Suppressor macrophage treated with lipopolysaccharide for 1 hour (primary cell): ENCODE measurements around the gene IGF1R.
"Not testable (repeated sequence)": the region's sequence is repeated elsewhere in the genome, so short reads cannot be mapped to it uniquely, and the experiment has no call there.

ENCODE experiments used
- DNase-seq, 3 donors: peaks; one replicate each; pipeline ENCODE4 v3.0.0-alpha.2; 2020 to 2022

IGF1R gene

DNA sequence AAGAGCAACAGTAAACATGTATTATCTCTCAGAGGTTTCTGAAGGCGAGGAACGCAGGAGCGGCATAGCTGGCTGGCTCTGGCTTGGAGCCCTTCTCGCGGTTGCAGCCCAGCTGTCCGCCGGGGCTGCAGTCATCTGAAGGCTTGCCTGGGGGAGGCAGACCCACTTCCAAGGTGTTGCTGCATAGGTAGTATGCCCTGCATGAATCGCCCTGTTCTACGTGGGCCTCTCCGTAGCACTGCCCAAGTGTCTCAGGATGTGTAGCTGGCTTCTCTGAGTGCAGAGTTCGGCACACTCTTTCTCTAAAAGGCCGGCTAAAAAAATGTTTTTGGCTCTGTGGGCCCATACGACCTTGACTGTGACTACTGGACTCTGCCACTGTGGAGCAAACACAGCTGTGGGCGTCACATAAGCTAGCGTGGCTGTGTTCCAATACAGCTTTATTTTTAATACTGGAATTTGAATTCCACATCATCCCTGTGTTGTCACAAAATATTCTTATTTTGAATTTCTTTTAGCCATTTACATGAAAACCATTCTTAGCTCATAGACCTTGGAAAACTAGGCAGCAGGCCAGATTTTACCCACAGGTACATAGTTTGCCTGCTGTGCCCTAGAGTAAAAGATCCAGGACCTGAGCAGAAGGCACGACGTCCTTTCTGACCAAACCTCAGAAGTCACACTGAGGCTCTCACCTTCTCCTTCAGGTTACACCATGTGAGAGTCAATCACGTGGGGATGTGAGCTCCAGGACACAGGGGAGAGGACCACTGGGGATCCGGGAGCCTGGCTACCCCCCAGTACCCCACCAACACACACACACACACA is 303.4 kb downstream of the IGF1R start:
- DNase-seq = no peak

GRCh38 chr15:98952381-98952803 is 304.1 kb downstream of the IGF1R start:
- DNase-seq = no peak

DNA sequence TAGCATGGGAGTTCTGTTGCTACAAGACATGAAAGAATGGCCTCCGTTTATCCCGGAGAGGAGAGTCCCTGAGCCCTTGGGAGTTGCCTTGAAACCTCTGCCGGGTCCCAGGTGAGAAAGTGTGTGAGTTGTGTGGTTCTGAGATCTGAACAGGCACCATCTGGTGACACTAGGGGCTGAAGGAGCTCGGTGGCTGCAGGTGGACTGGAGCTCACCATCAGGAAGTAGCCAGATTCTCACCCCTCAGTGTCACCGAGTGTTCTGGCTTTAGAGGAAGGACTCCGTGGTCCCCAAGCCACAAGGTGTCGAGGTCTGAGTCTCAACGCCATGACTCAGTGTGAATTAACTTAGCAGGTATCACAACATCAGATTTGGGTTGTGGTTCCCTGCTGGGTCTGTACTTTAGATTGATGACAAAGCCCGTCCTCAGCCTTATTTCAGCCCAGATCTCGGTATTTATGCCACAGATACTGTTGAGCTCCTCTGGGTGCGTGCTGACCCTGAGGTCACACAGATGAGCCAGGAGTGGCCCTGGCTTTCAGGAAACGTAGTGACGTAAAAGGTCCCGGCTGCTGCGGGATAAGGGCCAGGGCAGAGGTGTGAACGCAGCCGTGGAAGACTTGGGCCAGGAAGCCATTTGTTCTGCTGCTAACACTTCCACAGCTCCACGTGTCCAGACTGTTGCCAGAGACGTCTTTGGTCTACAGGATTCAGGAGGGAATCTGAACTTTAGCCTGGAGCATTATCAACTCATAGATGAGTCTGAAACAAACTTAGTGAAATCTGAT is 304.9 kb downstream of the IGF1R start:
- DNase-seq = no peak

DNA sequence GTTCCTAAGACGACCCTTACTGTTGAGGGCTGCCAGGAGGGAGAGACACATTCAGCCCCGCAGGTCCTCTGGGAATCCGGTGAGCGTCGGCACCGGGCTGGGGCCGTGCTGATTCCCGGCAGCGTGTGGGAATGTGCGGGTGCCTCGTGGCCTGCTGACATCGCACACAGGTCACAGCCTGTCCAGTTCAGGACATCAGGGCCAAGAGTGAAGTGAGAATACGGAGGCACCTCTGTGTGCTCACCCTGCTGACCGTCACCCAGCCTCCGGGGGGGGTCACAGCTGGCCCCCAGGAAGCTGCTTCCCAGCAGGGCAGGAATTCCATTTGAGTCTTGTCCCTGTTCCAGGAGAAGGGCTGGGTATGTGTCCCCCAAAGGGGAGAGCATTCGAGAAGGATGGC is 305.6 kb downstream of the IGF1R start:
- DNase-seq = no peak

GRCh38 chr15:98954411-98954810 is 306.1 kb downstream of the IGF1R start:
- no peak for DNase-seq

GRCh38 chr15:98955331-98955730 is 307.0 kb downstream of the IGF1R start:
- no peak for DNase-seq

- DNase-seq = no peak
Measured at GRCh38 chr15:98955961-98956723, 307.8 kb downstream of the IGF1R start.

DNA sequence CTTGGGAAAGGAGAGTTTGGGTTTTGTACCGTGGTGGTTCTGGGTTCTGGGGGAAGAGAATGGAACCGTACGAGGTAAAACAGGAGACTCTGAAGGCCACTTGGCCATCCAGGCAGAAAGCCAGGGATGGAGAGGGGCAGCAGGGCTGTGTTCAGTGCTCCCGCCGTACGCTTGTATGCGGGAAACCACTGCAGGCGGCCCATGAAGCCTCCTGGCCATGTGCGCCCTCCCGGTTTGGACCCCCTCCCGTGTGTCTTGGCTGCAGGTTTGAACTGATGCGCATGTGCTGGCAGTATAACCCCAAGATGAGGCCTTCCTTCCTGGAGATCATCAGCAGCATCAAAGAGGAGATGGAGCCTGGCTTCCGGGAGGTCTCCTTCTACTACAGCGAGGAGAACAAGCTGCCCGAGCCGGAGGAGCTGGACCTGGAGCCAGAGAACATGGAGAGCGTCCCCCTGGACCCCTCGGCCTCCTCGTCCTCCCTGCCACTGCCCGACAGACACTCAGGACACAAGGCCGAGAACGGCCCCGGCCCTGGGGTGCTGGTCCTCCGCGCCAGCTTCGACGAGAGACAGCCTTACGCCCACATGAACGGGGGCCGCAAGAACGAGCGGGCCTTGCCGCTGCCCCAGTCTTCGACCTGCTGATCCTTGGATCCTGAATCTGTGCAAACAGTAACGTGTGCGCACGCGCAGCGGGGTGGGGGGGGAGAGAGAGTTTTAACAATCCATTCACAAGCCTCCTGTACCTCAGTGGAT is 308.6 kb downstream of the IGF1R start:
- DNase-seq = no peak

GRCh38 chr15:98957655-98958054 is 309.3 kb downstream of the IGF1R start:
- no peak for DNase-seq

- no peak for DNase-seq
Measured at GRCh38 chr15:98958076-98958475, 309.7 kb downstream of the IGF1R start.

DNA sequence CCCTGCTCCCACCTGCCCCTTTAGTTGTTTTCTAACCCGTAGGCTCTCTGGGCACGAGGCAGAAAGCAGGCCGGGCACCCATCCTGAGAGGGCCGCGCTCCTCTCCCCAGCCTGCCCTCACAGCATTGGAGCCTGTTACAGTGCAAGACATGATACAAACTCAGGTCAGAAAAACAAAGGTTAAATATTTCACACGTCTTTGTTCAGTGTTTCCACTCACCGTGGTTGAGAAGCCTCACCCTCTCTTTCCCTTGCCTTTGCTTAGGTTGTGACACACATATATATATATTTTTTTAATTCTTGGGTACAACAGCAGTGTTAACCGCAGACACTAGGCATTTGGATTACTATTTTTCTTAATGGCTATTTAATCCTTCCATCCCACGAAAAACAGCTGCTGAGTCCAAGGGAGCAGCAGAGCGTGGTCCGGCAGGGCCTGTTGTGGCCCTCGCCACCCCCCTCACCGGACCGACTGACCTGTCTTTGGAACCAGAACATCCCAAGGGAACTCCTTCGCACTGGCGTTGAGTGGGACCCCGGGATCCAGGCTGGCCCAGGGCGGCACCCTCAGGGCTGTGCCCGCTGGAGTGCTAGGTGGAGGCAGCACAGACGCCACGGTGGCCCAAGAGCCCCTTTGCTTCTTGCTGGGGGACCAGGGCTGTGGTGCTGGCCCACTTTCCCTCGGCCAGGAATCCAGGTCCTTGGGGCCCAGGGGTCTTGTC is 310.7 kb downstream of the IGF1R start:
- DNase-seq = no peak

- no peak for DNase-seq
Measured at GRCh38 chr15:98959640-98960007, 311.3 kb downstream of the IGF1R start.

GRCh38 chr15:98960555-98961050 is 312.3 kb downstream of the IGF1R start:
- no peak for DNase-seq

GRCh38 chr15:98963444-98963843 is 315.1 kb downstream of the IGF1R start:
- DNase-seq = no peak

DNA sequence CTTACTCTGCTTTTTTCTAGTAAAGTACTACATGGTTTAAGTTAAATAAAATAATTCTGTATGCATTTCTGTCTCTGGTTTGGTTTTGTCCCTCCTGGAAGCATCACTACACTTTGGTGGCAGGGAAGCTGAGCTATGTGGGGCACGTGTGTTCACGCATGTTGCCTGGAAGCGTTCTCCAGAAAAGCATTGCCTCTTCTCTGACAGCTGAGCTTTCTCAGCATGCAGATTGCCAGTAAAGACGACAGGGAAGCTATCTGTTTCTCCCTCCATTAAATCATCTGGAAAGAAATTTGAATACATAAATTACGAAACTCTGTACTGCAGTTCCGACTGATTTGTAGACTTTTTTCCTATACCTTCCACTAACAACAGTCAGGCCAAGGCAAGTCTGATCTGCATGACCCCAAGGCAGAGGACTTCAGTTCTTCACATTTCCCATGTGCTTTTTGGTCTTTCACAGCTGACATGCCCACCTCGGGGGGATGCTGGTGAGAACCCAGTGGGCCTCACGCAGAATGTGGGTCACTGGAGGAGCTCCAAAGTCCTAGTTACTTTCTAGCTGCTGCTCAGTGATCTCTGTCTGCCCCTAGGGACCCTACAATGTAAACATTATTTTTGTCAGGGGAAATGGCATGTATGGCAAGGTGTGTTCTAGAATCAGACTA is 316.3 kb downstream of the IGF1R start:
- no peak for DNase-seq

GRCh38 chr15:98965134-98965491 is 316.8 kb downstream of the IGF1R start:
- not testable (repeated sequence) for DNase-seq

GRCh38 chr15:98965597-98965996 is 317.3 kb downstream of the IGF1R start:
- no peak for DNase-seq

DNA sequence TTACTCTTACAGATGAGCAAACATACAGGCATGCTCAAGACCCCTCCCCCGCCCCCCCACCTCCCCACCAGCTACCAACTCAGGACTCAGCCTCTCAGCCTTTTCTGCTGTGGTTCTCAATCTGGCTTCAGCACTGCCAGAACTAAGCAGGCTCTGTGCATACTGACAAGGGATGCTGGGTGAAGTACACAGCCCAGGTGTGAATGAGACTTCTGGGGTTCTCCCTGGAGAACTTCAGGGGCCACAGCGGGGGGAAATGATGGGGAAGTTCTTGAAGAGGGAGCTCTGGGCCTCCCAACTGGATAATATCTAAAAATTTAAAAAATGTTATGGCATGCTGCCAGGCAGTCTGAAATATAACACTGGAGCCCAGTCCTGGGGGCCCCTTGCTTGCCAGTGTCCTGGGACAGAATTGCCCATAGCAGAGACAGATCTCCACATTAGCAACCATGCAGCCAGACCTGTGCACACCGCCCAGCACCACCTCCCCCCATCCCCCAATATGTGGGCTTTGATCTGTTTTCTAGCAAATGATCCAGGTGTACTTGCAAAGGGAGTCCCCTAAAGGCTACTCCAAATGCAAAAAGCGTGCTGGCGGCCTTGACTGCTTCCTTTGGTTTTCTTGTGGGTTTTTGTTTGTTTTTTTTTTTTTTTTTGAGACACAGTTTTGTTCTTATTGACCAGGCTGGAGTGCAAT is 317.9 kb downstream of the IGF1R start:
- no peak for DNase-seq

DNA sequence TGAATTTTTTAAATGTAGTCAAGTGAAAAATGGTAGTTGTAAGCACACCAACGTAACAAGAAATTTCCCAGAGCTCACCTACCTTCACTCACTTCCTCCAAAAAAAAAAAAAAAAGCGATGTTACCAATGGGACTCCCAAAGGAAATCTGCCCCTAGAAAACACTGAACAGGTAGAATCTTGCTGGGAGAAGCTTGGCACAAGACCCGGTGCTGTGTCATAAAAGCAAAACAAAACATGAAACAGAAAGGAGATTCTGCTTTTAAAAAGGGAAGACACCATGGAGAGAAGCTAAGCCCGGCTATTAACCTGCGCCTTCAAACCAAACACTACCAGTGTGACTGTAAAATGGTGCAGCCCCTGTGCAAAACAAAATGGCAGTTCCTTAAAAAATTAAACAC is 318.8 kb downstream of the IGF1R start:
- no peak for DNase-seq

DNA sequence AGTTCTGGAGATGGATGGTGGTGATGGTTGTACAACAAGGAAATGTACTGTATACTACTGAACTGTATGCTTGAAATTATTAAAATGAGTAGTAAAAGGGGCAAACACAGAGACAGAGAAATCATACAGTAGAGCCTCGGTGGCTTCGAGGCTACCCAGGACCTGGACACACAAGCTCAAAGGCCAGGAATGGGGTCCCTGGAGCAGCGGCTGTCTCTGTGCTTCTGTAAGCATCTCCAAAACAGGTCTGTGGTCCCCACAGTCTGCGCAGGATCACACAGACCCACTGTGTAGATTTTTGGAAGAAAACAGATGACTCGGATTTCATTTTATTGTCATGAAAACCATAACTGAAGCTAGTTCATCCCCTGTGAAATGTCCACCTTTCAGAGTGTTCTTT is 319.6 kb downstream of the IGF1R start:
- DNase-seq = no peak

- DNase-seq = no peak
Measured at GRCh38 chr15:98968576-98968975, 320.2 kb downstream of the IGF1R start.
